Measurements from ENCODE around the gene COG8.

Gene COG8

GRCh38 chr16:69286941-69287713 is 52.2 kb downstream of the COG8 start:
- peak in 2 of 3 donors; percentile 20 to 41 for DNase-seq (ENCODE audit: low read depth in 3 of 3)

DNA sequence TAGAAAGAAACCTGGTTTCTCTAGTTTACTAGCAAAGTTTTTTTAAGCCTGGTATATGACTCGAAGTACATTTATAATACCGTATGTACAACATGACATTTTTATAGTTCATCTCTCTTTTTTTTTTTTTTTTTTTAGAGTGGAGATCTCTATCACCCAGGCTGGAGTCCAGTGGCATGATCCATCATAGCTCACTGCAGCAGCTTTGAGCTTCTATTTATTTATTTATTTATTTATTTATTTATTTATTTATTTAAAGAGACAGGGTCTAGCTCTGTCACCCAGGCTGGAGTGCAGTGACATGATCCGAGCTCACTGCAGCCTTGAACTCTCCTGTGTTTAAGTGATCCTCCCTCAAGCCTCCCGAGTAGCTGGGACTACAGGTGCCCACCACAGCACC is 54.1 kb downstream of the COG8 start:
- no peak for DNase-seq (ENCODE audit: low read depth in 3 of 3)

DNA sequence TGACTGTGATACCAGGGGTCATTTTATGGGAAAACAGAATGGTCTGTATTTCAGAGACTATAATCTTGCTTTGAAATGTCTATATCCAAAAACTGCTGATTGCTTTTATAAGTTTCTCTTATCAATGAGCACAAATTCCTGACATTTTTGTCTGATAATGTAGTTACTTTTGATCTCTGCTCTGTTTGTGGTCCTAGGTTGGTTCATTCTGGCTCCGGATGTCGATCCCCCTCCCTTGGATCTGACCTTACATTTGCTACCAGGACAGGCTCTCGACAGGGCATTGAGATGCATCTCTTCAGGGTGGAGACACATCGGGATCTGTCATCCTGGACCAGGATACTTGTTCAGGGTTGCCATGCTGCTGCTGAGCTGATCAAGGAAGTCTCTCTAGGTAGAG is 55.5 kb downstream of the COG8 start:
- DNase-seq (ENCODE audit: low read depth in 3 of 3) = no peak

DNA sequence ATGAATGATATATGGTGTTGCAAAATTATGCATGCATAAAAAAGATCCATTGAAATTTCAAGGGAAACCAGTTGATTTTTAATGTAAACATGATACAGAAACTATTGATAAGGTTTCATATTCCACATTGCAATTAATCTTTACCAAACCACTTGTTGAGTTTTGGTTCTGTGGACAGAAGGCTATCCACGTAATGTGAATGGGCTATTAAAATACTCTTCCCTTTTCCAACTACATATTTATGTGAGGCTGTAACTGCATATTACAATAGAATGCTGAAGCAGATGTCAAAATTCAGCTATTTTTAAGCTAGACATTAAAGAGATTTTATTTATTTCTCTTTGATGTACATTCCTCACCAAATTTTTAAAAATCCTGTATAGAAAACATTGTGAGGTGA is 62.0 kb downstream of the COG8 start:
- DNase-seq (ENCODE audit: low read depth in 3 of 3) = no peak

Measured in stimulated activated CD4-positive, alpha-beta T cell treated with anti-CD3 and anti-CD28 coated beads, TNF-alpha, amount 100 ng/mL, for 48 hours (primary cell).